Measurements from ENCODE around the gene TCF23.
A peak's percentile ranks its signal among the peaks of the same experiment; 100 is the strongest.

TCF23 gene

GRCh38 chr2:27128668-27129571 lies 19.9 kb upstream of the TCF23 start:
- DNase-seq = no peak

GRCh38 chr2:27130396-27130795 lies 18.4 kb upstream of the TCF23 start:
- DNase-seq = no peak

GRCh38 chr2:27131429-27131828 lies 17.4 kb upstream of the TCF23 start:
- DNase-seq = no peak

- no peak for DNase-seq
Observed at GRCh38 chr2:27133195-27133875, 15.5 kb upstream of the TCF23 start.

GRCh38 chr2:27133905-27134780 lies 14.7 kb upstream of the TCF23 start, which contains the start of gene PREB:
Gene PREB, minus strand, starts transcription at chr2:27134636. Its CDS starts 215 bp downstream, at chr2:27134421.
- peak; percentile 97 for DNase-seq

GRCh38 chr2:27134781-27135477 lies 13.9 kb upstream of the TCF23 start:
- DNase-seq = no peak

GRCh38 chr2:27135478-27135955 lies 13.3 kb upstream of the TCF23 start:
- no peak for DNase-seq

- no peak for DNase-seq
Observed at GRCh38 chr2:27136751-27137150, 12.1 kb upstream of the TCF23 start.

GRCh38 chr2:27137322-27137935 lies 11.4 kb upstream of the TCF23 start:
- DNase-seq = no peak

GRCh38 chr2:27138111-27138510 lies 10.7 kb upstream of the TCF23 start:
- no peak for DNase-seq

- no peak for DNase-seq
Observed at GRCh38 chr2:27139310-27139709, 9.5 kb upstream of the TCF23 start, which contains the start of gene PRR30. Gene PRR30, minus strand, starts transcription at chr2:27139410. Its CDS starts 1,081 bp downstream, at chr2:27138329.

GRCh38 chr2:27143285-27143684 lies 5.5 kb upstream of the TCF23 start:
- no peak for DNase-seq

- no peak for DNase-seq
Observed at GRCh38 chr2:27145682-27146081, 3.1 kb upstream of the TCF23 start.

GRCh38 chr2:27147935-27148334 lies 869 bp upstream of the TCF23 start:
- DNase-seq = no peak

GRCh38 chr2:27149570-27150405 lies 984 bp downstream of the TCF23 start:
- DNase-seq = no peak

- no peak for DNase-seq
Observed at GRCh38 chr2:27150639-27151230, 1.9 kb downstream of the TCF23 start.

GRCh38 chr2:27152102-27152795 lies 3.4 kb downstream of the TCF23 start:
- DNase-seq = no peak

- no peak for DNase-seq
Observed at GRCh38 chr2:27152796-27153464, 4.1 kb downstream of the TCF23 start.

GRCh38 chr2:27154488-27154887 lies 5.7 kb downstream of the TCF23 start:
- DNase-seq = no peak

Data from midbrain (tissue), 1 donor.